ENCODE data around the gene GALNT15.
A peak's percentile ranks its signal among the peaks of the same experiment; 100 is the strongest.

GALNT15 gene

DNA sequence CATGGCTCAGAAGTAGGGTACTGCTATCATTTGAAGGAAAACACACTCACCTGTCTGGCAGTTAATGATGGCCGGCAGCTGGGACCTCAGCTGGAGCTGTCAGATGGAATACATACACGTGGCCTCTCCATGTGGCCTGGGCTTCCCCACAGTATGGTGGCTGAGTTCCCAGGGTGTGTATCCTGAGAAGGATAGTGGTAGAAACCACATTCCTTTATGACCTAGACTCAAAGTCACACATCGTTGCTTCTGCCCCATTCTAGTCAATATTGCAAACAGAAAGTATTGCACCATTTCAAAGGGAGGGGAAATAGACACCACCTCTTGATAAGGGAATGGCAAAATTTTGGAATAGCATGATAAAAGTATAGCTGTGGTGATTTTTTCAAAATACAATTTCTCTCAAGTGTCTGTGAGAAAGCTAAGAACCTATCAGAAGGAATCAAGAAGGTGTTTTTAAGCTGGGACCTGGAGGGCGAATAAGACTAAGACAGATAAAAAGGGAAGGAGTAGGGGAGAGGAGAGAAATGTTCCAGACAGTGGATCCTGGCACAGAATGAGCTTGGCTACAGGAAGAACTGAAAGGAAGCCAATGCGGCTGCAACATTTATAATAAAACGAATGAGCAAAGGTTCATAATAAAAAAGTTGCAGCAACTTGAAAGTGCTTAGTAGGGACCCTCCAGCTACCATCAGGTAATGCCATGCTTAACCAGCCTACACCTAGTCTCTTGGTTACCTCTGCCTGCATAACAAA is 40.1 kb upstream of the GALNT15 start:
- TF ChIP-seq, protein P1, sequence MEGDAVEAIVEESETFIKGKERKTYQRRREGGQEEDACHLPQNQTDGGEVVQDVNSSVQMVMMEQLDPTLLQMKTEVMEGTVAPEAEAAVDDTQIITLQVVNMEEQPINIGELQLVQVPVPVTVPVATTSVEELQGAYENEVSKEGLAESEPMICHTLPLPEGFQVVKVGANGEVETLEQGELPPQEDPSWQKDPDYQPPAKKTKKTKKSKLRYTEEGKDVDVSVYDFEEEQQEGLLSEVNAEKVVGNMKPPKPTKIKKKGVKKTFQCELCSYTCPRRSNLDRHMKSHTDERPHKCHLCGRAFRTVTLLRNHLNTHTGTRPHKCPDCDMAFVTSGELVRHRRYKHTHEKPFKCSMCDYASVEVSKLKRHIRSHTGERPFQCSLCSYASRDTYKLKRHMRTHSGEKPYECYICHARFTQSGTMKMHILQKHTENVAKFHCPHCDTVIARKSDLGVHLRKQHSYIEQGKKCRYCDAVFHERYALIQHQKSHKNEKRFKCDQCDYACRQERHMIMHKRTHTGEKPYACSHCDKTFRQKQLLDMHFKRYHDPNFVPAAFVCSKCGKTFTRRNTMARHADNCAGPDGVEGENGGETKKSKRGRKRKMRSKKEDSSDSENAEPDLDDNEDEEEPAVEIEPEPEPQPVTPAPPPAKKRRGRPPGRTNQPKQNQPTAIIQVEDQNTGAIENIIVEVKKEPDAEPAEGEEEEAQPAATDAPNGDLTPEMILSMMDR (IDR thresholded peaks at IDR 0.05; ENCODE audit: low read depth, low read length, missing control alignments): no peak
- H3K4me3 ChIP-seq (ENCODE audit: low read depth, low read length): no peak overlapping the region
- in situ Hi-C loops (cut with HindIII; ENCODE audit: low sequenced_read_pairs): no loop called here
- DNase-seq (ENCODE audit: low read depth): no peak

DNA sequence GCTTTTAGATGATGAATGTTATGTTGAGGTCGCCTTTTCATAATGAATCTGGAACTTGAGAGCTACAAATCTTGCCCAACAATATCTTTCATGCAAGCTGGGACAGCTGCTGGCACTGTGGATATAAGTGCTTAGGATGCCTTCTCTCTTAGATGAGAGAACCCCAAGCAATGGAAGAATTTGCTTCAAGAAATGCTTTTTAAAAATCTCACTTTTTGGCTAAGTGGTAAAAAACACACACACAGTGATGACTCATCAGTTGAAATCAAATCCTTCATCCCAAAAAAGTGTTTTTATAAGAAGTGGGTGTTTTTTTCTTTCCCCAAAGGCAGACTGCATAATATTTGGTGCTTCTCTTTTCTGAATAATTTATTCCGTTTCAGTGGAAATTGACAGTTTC is 38.4 kb upstream of the GALNT15 start:
- in situ Hi-C loops (cut with HindIII; ENCODE audit: low sequenced_read_pairs): no loop called here
- H3K4me3 ChIP-seq (ENCODE audit: low read depth, low read length): no peak overlapping the region
- TF ChIP-seq, protein P1 (IDR thresholded peaks at IDR 0.05; ENCODE audit: low read depth, low read length, missing control alignments): no peak
- no peak for DNase-seq (ENCODE audit: low read depth)

DNA sequence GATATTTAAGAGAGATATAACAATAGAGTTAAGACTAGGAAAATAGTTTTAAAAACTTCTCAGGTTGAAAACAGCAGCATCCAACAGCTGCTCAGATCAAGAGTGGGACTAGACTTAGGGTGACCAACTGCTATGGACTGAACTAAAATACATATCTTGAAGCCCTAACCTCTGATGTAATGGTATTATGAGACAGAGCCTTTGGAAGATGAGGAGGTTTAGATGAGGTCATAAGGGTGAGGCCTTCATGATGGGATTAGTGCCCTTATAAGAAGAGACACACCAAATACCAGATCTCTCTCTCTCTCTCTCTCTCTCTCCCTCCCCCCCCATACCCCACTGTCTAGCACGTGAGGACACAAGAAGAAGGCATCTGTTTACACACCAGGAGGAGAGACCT is 37.4 kb upstream of the GALNT15 start:
- TF ChIP-seq, protein P1 (IDR thresholded peaks at IDR 0.05; ENCODE audit: low read depth, low read length, missing control alignments): no peak
- H3K4me3 ChIP-seq (ENCODE audit: low read depth, low read length): no peak overlapping the region
- no peak for DNase-seq (ENCODE audit: low read depth)
- in situ Hi-C loops (cut with HindIII; ENCODE audit: low sequenced_read_pairs): no loop called here

DNA sequence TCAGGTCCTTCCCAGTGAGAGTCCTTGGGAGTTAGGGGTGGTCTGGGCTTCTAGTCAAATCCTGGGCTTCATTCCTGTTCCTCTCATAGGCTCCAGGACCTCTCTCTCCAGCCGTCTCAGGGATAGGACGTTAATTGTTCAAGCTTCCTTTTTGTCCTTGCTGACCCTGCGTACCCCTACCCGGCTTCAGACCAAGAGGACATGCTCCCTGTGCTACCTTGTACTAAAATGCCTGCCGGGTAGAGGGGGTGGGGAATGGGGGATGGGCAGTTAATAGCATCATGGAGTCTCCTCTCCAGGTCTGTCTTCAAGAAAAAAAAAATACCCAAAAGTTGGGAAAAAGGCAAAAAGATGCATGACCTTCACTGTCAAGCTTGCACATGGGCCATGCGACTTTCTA is 36.5 kb upstream of the GALNT15 start:
- TF ChIP-seq, protein P1 (IDR thresholded peaks at IDR 0.05; ENCODE audit: low read depth, low read length, missing control alignments): no peak
- in situ Hi-C loops (cut with HindIII; ENCODE audit: low sequenced_read_pairs): no loop called here
- no peak overlapping the region for H3K4me3 ChIP-seq (ENCODE audit: low read depth, low read length)
- DNase-seq (ENCODE audit: low read depth): no peak

DNA sequence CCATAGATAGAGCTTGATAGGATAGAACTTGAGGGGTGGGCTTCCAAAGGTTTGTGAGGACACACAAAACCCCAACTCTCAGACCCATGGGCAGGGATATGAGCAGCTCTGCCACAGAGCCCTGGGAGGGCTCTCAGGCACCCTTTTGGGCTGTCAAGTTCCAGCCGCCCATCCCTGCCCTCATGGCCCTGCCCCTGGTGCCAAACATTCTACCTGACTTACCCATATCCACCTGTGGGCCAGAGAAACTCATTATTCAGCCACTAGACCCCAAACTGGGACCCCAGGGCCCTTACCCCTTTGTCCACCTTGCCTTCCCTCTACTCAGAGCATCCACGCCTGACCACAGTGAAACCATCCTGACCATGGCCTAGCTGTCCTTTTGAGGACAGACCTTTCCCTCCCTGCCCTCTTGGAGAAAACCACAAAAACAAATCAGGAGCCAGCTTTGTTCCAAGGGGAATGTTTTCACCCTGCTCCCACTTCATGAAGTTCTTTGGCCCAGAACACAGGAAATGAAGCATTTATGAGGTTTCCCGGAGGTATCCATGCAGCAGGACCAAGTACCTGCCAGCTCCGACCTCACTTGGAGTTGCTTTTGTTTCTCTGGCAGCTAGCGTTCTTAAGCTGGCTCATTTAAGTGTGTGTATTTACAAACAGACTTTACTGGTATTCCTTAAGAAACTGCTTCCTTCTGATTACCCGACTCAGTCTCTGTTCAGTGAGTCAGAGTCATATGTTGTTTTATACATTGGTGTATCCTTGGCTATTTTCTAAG is 34.2 kb upstream of the GALNT15 start:
- in situ Hi-C loops (cut with HindIII; ENCODE audit: low sequenced_read_pairs): no loop called here
- no peak overlapping the region for H3K4me3 ChIP-seq (ENCODE audit: low read depth, low read length)
- TF ChIP-seq, protein P1 (IDR thresholded peaks at IDR 0.05; ENCODE audit: low read depth, low read length, missing control alignments): no peak
- peak; percentile 98 for DNase-seq (ENCODE audit: low read depth)

GRCh38 chr3:16140894-16141285 is 33.6 kb upstream of the GALNT15 start:
- in situ Hi-C loops (cut with HindIII; ENCODE audit: low sequenced_read_pairs): no loop called here
- TF ChIP-seq, protein P1 (IDR thresholded peaks at IDR 0.05; ENCODE audit: low read depth, low read length, missing control alignments): no peak
- no peak for DNase-seq (ENCODE audit: low read depth)
- H3K4me3 ChIP-seq (ENCODE audit: low read depth, low read length): no peak overlapping the region
